WTC11 (cell line): ENCODE data around the gene COPB2. TPM values are rescaled to one million over a fixed set of nuclear protein-coding genes. Genes with fewer than 3 reads are reported as not detected.
A peak's percentile ranks its signal among the peaks of the same experiment; 100 is the strongest.

Experiments used
- ATAC-seq: fragments of 200-7000 bp; cut with Tn5 transposase; 2 replicates; pipeline ENCODE4 v1.10.0; 2021; ENCODE audit warnings: mild to moderate bottlenecking, moderate library complexity
- CTCF ChIA-PET: fragments of 300-600 bp; sonication (Branson Sonifier 250); formaldehyde crosslinking; loops from one replicate; lab custom pipeline; 2021; ENCODE audit warnings: antibody characterized with exemption; lab: Charles Lee
- POLR2A ChIA-PET: fragments of 350-600 bp; sonication (Branson Sonifier 250); formaldehyde crosslinking; loops from one replicate; lab custom pipeline; 2021; ENCODE audit warnings: antibody characterized with exemption; lab: Charles Lee
- DNase-seq: peaks from one replicate; pipeline ENCODE4 v3.0.0; 2021; ENCODE audit warnings: low spot score
- H3K27ac Mint-ChIP-seq: 2 replicates; pipeline ENCODE4 v1.8.0; 2021; ENCODE audit warnings: mixed read lengths
- H3K27me3 Mint-ChIP-seq: 2 replicates; pipeline ENCODE4 v1.8.0; 2021; ENCODE audit warnings: low read depth, mild to moderate bottlenecking, moderate library complexity, mixed read lengths
- H3K36me3 Mint-ChIP-seq: 2 replicates; pipeline ENCODE4 v1.8.0; 2021; ENCODE audit warnings: mixed read lengths
- H3K4me1 Mint-ChIP-seq: 2 replicates; pipeline ENCODE4 v1.8.0; 2022; ENCODE audit warnings: mixed read lengths
- H3K4me3 Mint-ChIP-seq: 2 replicates; pipeline ENCODE4 v1.8.0; 2021; ENCODE audit warnings: mild to moderate bottlenecking, moderate library complexity, mixed read lengths
- H3K9me3 Mint-ChIP-seq: 2 replicates; pipeline ENCODE4 v1.8.0; 2021; ENCODE audit warnings: mixed read lengths
- GABPB1 ChIP-seq: sonication (generic); formaldehyde crosslinking; IDR thresholded peaks from 2 replicates; pipeline ENCODE4 v1.8.1; 2023; ENCODE audit warnings: mild to moderate bottlenecking, missing genetic modification reagents
- NFATC4 ChIP-seq: fragments of 250-450 bp; sonication (Bioruptor Pico); IDR thresholded peaks from 2 replicates; pipeline ENCODE4 v1.9.0; 2021; ENCODE audit warnings: mild to moderate bottlenecking
- NFYB ChIP-seq: sonication (generic); formaldehyde crosslinking; conservative IDR thresholded peaks from 2 replicates; pipeline ENCODE4 v1.8.0; 2022; ENCODE audit warnings: low read depth, missing genetic modification reagents
- PRRX2 ChIP-seq: fragments of 250-450 bp; sonication (Bioruptor Pico); IDR thresholded peaks from 2 replicates; pipeline ENCODE4 v1.8.0; 2021; ENCODE audit warnings: mild to moderate bottlenecking
- RORB ChIP-seq: fragments of 250-450 bp; sonication (Bioruptor Pico); IDR thresholded peaks from 2 replicates; pipeline ENCODE4 v1.9.0; 2021; ENCODE audit warnings: mild to moderate bottlenecking
- SMAD3 ChIP-seq: sonication (generic); formaldehyde crosslinking; IDR thresholded peaks from 2 replicates; pipeline ENCODE4 v1.8.0; 2022; ENCODE audit warnings: missing genetic modification reagents, mild to moderate bottlenecking, borderline replicate concordance
- TEAD4 ChIP-seq: sonication (generic); formaldehyde crosslinking; IDR thresholded peaks from 2 replicates; pipeline ENCODE4 v1.8.0; 2022; ENCODE audit warnings: mild to moderate bottlenecking, missing genetic modification reagents
- ZBTB21 ChIP-seq: sonication (generic); formaldehyde crosslinking; IDR thresholded peaks from 2 replicates; pipeline ENCODE4 v1.8.1; 2023; ENCODE audit warnings: mild to moderate bottlenecking, missing genetic modification reagents, borderline replicate concordance
- ZNF219 ChIP-seq: sonication (generic); formaldehyde crosslinking; IDR thresholded peaks from 2 replicates; pipeline ENCODE4 v1.8.0; 2023; ENCODE audit warnings: missing genetic modification reagents, mild to moderate bottlenecking, borderline replicate concordance
- ZNF423 ChIP-seq: fragments of 250-450 bp; sonication (Bioruptor Pico); IDR thresholded peaks from 2 replicates; pipeline ENCODE4 v2.1.2; 2022; ENCODE audit warnings: mild to moderate bottlenecking, moderate library complexity
- total RNA-seq: library from RNA; stranded (reverse); gene quantifications from 3 replicates; pipeline ENCODE4 v1.2.3, GENCODE V29; 2021
- TF ChIP-seq, protein P1 (sequence below): sonication (generic); formaldehyde crosslinking; IDR thresholded peaks from 2 replicates; pipeline ENCODE4 v1.8.0; 2022; ENCODE audit warnings: mild to moderate bottlenecking, missing genetic modification reagents
- TF ChIP-seq, protein P2 (sequence below): fragments of 200-600 bp; IDR thresholded peaks from 2 replicates; pipeline ENCODE4 v1.8.0; 2022; ENCODE audit warnings: antibody characterized with exemption
- TF ChIP-seq, protein P3 (sequence below): sonication (generic); formaldehyde crosslinking; IDR thresholded peaks from 2 replicates; pipeline ENCODE4 v1.8.0; 2022; ENCODE audit warnings: missing genetic modification reagents
- TF ChIP-seq, protein P4 (sequence below): fragments of 250-450 bp; sonication (Bioruptor Pico); IDR thresholded peaks from 2 replicates; pipeline ENCODE4 v1.8.0; 2021; ENCODE audit warnings: mild to moderate bottlenecking
- TF ChIP-seq, protein P5 (sequence below): sonication (generic); formaldehyde crosslinking; IDR thresholded peaks from 2 replicates; pipeline ENCODE4 v1.8.1; 2022; ENCODE audit warnings: low read depth, mild to moderate bottlenecking, moderate library complexity, missing genetic modification reagents, borderline replicate concordance
- TF ChIP-seq, protein P6 (sequence below): sonication (generic); formaldehyde crosslinking; IDR thresholded peaks from 2 replicates; pipeline ENCODE4 v1.8.0; 2022; ENCODE audit warnings: mild to moderate bottlenecking, missing genetic modification reagents
- TF ChIP-seq, protein P7 (sequence below): sonication (generic); formaldehyde crosslinking; IDR thresholded peaks from 2 replicates; pipeline ENCODE4 v1.8.1; 2023; ENCODE audit warnings: mild to moderate bottlenecking, missing genetic modification reagents, moderate library complexity
- TF ChIP-seq, protein P8 (sequence below): sonication (generic); formaldehyde crosslinking; IDR thresholded peaks from 2 replicates; pipeline ENCODE4 v1.8.1; 2022; ENCODE audit warnings: low read depth, missing genetic modification reagents, borderline replicate concordance

COPB2 gene
- total RNA-seq, 1 experiment from 2014 or later = 141 TPM

DNA sequence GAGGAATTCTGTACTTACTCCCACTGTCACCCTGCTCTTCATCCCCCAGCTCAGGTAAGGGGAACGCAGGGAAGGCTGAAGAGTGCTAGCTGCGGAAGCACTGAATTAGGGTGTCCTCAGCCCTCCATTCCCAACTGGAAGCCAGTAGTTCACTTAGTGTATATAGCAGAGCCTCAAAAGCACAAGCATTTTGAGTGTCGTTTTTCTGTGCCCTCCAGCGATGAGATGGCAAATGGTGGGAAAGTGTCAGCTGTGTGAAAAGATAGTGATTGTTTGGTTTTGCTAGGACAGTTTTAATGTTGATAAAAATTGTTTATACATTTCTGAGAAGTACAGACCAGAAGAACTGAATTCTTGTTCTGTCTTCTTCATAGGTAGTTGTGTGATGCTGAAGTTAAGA lies 34.8 kb downstream of the COPB2 start (continued):
- TF ChIP-seq, protein P1, sequence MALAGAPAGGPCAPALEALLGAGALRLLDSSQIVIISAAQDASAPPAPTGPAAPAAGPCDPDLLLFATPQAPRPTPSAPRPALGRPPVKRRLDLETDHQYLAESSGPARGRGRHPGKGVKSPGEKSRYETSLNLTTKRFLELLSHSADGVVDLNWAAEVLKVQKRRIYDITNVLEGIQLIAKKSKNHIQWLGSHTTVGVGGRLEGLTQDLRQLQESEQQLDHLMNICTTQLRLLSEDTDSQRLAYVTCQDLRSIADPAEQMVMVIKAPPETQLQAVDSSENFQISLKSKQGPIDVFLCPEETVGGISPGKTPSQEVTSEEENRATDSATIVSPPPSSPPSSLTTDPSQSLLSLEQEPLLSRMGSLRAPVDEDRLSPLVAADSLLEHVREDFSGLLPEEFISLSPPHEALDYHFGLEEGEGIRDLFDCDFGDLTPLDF (CRISPR knock-in tag) = no peak
- TF ChIP-seq NFATC4 (CRISPR knock-in tag) = no peak
- no peak for TF ChIP-seq GABPB1 (CRISPR knock-in tag)
- TF ChIP-seq ZNF219 (CRISPR knock-in tag) = no peak
- TF ChIP-seq RORB (CRISPR knock-in tag) = no peak
- no peak for TF ChIP-seq NFYB (CRISPR knock-in tag)
- TF ChIP-seq TEAD4 (CRISPR knock-in tag) = no peak
- TF ChIP-seq, protein P2, sequence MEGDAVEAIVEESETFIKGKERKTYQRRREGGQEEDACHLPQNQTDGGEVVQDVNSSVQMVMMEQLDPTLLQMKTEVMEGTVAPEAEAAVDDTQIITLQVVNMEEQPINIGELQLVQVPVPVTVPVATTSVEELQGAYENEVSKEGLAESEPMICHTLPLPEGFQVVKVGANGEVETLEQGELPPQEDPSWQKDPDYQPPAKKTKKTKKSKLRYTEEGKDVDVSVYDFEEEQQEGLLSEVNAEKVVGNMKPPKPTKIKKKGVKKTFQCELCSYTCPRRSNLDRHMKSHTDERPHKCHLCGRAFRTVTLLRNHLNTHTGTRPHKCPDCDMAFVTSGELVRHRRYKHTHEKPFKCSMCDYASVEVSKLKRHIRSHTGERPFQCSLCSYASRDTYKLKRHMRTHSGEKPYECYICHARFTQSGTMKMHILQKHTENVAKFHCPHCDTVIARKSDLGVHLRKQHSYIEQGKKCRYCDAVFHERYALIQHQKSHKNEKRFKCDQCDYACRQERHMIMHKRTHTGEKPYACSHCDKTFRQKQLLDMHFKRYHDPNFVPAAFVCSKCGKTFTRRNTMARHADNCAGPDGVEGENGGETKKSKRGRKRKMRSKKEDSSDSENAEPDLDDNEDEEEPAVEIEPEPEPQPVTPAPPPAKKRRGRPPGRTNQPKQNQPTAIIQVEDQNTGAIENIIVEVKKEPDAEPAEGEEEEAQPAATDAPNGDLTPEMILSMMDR = no peak
- TF ChIP-seq, protein P3, sequence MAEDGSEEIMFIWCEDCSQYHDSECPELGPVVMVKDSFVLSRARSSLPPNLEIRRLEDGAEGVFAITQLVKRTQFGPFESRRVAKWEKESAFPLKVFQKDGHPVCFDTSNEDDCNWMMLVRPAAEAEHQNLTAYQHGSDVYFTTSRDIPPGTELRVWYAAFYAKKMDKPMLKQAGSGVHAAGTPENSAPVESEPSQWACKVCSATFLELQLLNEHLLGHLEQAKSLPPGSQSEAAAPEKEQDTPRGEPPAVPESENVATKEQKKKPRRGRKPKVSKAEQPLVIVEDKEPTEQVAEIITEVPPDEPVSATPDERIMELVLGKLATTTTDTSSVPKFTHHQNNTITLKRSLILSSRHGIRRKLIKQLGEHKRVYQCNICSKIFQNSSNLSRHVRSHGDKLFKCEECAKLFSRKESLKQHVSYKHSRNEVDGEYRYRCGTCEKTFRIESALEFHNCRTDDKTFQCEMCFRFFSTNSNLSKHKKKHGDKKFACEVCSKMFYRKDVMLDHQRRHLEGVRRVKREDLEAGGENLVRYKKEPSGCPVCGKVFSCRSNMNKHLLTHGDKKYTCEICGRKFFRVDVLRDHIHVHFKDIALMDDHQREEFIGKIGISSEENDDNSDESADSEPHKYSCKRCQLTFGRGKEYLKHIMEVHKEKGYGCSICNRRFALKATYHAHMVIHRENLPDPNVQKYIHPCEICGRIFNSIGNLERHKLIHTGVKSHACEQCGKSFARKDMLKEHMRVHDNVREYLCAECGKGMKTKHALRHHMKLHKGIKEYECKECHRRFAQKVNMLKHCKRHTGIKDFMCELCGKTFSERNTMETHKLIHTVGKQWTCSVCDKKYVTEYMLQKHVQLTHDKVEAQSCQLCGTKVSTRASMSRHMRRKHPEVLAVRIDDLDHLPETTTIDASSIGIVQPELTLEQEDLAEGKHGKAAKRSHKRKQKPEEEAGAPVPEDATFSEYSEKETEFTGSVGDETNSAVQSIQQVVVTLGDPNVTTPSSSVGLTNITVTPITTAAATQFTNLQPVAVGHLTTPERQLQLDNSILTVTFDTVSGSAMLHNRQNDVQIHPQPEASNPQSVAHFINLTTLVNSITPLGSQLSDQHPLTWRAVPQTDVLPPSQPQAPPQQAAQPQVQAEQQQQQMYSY = no peak
- TF ChIP-seq, protein P4, sequence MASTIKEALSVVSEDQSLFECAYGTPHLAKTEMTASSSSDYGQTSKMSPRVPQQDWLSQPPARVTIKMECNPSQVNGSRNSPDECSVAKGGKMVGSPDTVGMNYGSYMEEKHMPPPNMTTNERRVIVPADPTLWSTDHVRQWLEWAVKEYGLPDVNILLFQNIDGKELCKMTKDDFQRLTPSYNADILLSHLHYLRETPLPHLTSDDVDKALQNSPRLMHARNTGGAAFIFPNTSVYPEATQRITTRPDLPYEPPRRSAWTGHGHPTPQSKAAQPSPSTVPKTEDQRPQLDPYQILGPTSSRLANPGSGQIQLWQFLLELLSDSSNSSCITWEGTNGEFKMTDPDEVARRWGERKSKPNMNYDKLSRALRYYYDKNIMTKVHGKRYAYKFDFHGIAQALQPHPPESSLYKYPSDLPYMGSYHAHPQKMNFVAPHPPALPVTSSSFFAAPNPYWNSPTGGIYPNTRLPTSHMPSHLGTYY = no peak
- TF ChIP-seq ZBTB21 (CRISPR knock-in tag) = no peak

DNA sequence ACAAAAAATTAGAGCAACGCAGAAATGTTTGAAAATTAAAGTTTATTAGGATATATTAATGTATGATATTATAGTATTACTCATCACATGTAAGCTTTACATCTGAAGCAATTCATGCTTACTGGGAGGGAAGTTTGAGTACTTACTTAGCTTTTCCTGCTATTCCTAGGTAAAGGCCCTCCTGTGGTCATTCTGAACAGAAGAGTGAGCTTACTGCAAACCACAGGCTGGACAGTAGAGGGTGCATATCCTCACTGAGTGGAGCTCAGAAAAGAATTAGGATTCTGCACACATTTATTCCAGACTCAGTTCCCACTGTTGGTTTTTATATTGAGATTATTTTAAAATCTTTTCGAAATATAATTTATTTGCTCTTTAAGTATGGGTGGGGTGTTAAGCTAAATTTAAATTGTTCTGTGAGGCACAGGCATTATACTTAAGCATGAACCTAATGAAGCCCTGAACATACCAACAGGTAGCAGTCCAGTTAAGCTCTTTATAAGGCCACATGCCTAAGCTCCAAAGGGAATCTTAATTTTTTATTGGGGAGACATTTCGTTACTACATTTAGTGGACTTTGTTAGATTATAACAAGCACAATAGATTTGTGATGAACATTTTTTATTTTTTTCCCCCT lies 35.4 kb downstream of the COPB2 start:
- H3K9me3 Mint-ChIP-seq = no peaks in the 10 kb centered on the region
- no peak for DNase-seq
- H3K27ac Mint-ChIP-seq = no peak overlapping the region
- ChIA-PET POLR2A (no interaction called here), CTCF (interaction anchor here (0.6 to 1.3 kb wide), 18 partner anchors 8 to 431 kb away, joined by 3 to 12 read pairs (median 4); partner anchors contain the start of genes COPB2, MRPS22 and NMNAT3)
- no peaks in the 10 kb centered on the region for H3K4me1 Mint-ChIP-seq
- H3K36me3 Mint-ChIP-seq = peaks cover 63% of the 10 kb centered on the region
- no peak overlapping the region for H3K4me3 Mint-ChIP-seq
- peak; percentile 91 for ATAC-seq
- H3K27me3 Mint-ChIP-seq = no peaks in the 10 kb centered on the region
- TF ChIP-seq, protein P5, sequence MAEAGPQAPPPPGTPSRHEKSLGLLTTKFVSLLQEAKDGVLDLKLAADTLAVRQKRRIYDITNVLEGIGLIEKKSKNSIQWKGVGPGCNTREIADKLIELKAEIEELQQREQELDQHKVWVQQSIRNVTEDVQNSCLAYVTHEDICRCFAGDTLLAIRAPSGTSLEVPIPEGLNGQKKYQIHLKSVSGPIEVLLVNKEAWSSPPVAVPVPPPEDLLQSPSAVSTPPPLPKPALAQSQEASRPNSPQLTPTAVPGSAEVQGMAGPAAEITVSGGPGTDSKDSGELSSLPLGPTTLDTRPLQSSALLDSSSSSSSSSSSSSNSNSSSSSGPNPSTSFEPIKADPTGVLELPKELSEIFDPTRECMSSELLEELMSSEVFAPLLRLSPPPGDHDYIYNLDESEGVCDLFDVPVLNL (CRISPR knock-in tag) = no peak
- TF ChIP-seq, protein P3 = no peak
- TF ChIP-seq ZNF423 (CRISPR knock-in tag) = no peak
- TF ChIP-seq SMAD3 = no peak
- TF ChIP-seq ZBTB21 (CRISPR knock-in tag) = no peak
- TF ChIP-seq, protein P6, sequence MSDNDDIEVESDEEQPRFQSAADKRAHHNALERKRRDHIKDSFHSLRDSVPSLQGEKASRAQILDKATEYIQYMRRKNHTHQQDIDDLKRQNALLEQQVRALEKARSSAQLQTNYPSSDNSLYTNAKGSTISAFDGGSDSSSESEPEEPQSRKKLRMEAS = no peak
- TF ChIP-seq, protein P7, sequence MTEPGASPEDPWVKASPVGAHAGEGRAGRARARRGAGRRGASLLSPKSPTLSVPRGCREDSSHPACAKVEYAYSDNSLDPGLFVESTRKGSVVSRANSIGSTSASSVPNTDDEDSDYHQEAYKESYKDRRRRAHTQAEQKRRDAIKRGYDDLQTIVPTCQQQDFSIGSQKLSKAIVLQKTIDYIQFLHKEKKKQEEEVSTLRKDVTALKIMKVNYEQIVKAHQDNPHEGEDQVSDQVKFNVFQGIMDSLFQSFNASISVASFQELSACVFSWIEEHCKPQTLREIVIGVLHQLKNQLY (CRISPR knock-in tag) = no peak
- no peak for TF ChIP-seq PRRX2 (CRISPR knock-in tag)
- no peak for TF ChIP-seq RORB (CRISPR knock-in tag)
- TF ChIP-seq, protein P8, sequence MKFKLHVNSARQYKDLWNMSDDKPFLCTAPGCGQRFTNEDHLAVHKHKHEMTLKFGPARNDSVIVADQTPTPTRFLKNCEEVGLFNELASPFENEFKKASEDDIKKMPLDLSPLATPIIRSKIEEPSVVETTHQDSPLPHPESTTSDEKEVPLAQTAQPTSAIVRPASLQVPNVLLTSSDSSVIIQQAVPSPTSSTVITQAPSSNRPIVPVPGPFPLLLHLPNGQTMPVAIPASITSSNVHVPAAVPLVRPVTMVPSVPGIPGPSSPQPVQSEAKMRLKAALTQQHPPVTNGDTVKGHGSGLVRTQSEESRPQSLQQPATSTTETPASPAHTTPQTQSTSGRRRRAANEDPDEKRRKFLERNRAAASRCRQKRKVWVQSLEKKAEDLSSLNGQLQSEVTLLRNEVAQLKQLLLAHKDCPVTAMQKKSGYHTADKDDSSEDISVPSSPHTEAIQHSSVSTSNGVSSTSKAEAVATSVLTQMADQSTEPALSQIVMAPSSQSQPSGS (CRISPR knock-in tag) = no peak
